ENCODE data around the gene NCOA6.

Gene NCOA6

DNA sequence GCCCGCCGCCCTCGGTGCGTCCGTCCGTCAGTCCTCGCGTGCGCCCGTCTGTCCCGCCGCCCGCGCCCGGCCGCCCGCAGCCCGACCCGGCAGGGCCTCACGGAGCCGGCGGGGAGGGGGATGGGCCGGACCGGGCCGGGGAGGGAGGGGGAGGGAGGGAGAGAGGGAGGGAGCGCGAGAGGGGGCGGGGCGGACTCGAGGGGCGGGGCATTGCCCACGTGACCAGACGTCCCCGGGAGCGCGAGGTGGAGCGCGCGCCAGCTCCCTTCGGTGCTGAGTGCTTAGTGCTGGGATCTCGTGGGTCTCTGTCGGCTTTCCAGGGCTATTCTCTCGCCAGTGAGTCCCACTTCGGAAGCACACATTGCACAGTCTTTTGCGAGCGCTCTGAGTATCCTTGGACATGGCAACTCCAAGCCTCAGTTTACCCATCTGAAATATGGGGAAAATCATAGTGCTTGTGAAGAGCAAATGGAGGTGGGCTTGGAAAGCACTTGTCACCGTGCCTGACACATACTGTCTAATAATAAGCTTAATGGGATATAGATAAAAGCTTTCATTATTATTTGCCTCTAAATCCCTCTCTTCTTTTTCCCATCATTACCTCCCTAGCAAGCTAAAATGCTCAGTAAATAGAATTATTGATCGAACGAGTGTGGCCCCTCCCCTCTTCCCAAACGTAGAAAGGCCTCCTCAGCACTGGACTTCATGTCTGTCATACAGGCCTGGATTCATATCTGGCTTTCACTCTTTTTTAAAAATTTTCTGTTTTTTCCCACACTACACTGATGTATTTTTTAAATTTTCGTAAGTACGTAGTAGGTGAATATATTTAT lies at the start of gene NCOA6:
TSS of gene NCOA6 (minus strand) at position 122 of the 833 bp plus-strand sequence. CDS start 43,296 bp downstream, outside the sequence.
- DNase-seq (ENCODE audit: low read depth), result peak; percentile 81

- DNase-seq (ENCODE audit: low read depth), result peak; percentile 18
Measured at GRCh38 chr20:34874094-34874654, 48.7 kb upstream of the NCOA6 start.

DNA sequence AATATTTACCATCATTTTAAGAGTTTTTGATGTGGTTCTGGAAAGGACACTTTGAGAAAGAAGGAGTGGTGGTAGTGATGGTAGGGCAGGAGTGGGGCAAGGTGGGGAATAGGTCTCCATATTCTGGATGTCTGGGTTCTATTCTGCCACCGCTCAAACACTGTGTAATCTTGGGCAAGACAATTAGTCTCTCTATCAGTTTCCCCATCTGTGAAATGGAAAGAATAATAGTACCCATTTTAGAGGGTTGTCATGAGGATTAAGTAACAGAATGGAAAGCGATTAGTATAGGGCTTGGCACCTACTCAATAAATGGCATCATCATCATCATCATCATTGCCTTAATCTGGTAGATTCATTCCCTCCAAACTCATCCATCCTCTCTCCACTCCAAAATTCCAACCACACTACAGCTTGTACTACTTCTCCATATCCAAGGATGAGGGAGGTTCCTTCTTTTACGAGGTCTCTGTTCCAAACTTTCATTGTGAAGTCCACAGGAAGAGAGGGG lies 48.2 kb upstream of the NCOA6 start:
- DNase-seq (ENCODE audit: low read depth), result no peak

GRCh38 chr20:34872622-34873224 lies 47.3 kb upstream of the NCOA6 start, which contains the start of gene GGT7:
Gene GGT7, minus strand, starts transcription at chr20:34872856. Its CDS starts 41 bp downstream, at chr20:34872815.
- peak; percentile 81 for DNase-seq (ENCODE audit: low read depth)

DNA sequence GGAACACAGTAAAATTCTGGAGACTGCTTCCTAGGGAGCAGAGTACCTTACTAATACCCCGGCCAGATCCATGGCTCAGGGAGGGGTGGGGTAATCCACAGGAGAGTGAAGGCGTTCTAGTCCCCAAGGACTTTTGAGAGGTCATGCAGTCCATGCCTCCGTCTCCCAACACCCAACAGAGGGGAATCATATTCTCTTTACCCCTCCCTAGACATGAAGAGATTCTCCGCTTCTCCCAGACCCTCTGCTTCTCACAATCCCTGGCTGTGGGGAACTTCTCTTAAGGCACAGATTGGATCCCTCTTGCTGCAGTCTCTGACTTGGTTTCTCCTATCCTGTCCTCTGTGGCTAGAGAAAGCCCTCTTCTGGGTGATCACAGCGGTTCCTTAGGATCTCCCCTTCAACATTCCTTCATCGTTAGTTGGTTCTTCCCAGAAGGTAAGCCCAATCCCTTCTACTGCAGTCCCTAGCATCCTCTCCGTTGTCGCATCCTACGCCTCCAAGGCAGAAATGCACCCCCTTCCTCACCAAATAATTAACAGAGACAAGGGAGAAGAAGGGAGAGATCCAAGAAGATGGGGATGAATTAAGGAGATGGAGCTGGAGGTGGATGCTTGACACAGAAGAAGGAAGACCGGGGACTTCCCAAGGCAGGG lies 46.6 kb upstream of the NCOA6 start:
- DNase-seq (ENCODE audit: low read depth), result no peak

GRCh38 chr20:34871320-34871926 lies 46.0 kb upstream of the NCOA6 start:
- no peak for DNase-seq (ENCODE audit: low read depth)

- DNase-seq (ENCODE audit: low read depth), result no peak
Measured at GRCh38 chr20:34864216-34864615, 38.8 kb upstream of the NCOA6 start.

GRCh38 chr20:34863421-34863965 lies 38.0 kb upstream of the NCOA6 start:
- DNase-seq (ENCODE audit: low read depth), result no peak

DNA sequence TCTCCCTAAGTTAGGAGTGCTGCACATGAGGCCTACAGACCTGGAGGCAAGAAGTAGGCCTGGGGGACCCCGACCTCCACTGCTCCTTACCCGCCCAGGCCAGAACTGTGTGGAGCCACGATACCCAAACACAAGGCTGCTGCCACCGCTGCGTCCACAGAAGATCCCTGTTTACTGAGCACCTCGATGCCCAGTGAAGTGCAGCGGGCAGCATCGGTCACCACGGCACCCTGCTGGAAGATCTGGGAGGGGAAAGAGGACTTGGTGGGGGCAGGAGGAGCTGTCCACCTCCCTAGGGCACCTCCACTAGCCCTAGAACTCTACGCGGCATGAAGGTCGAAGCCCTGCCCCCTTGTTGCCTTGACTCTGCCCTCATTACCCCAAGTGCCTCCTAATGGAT lies 37.3 kb upstream of the NCOA6 start:
- no peak for DNase-seq (ENCODE audit: low read depth)

- no peak for DNase-seq (ENCODE audit: low read depth)
Measured at GRCh38 chr20:34861386-34862084, 36.1 kb upstream of the NCOA6 start.

DNA sequence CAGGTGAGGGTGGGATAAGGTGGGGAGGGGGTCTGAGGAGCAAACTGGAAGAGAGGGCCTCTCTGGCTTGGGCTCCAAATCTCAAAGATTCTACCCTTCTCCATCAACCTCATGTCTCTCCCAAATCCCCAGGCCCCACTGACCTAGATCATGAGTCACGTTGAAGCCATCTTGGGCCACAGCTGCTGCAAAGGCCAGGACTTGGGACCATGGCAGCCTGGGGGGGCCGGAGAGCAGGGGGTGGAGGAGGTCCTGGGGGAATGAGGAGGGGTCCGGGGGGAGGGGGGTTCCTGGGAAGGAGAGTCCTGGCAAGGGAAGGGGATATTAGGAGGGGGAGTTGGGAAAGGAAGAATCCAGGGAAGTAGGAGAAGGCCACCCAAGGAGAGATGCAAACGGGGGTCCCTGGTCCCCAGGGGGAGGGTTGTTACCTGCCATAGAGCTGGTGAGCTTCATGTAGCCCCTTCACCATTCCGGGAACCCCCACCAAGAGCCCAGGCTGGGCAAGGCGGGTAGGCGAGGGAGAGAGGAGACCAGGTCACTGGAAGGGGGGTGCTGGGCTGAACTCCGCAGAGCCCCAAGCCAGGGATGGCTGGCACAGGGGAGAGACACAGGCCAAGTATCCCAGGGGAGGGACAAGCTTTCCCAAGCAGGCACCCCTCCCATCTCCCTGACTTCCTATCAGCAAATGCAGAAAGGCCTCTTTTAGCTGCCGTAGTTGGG lies 34.5 kb upstream of the NCOA6 start:
- DNase-seq (ENCODE audit: low read depth), result no peak

DNA sequence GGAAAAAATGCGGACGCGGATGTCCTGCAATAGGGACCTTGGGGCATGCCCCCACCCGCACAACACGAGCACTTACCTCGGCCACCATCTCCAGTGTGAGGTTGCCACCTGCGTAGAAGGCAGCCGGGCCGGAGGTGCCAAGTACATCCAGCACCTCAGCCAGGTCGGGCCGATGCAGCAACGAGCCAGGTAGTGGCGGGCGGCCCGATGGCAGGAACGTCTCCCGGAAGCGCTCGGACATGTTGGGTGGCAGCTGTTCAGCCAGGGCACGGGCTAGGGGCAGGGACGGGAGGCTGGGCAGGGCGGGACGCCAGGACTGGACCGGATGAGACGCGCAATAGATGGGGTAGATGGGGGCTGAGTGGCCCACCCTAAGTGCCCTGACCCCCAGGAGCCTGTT lies 33.9 kb upstream of the NCOA6 start:
- DNase-seq (ENCODE audit: low read depth), result no peak

- no peak for DNase-seq (ENCODE audit: low read depth)
Measured at GRCh38 chr20:34852298-34852697, 26.8 kb upstream of the NCOA6 start.

- DNase-seq (ENCODE audit: low read depth), result no peak
Measured at GRCh38 chr20:34850969-34851368, 25.5 kb upstream of the NCOA6 start.

- DNase-seq (ENCODE audit: low read depth), result no peak
Measured at GRCh38 chr20:34849778-34850177, 24.3 kb upstream of the NCOA6 start.

GRCh38 chr20:34848597-34848996 lies 23.1 kb upstream of the NCOA6 start:
- DNase-seq (ENCODE audit: low read depth), result no peak

- no peak for DNase-seq (ENCODE audit: low read depth)
Measured at GRCh38 chr20:34843421-34843820, 18.0 kb upstream of the NCOA6 start.

- DNase-seq (ENCODE audit: low read depth), result no peak
Measured at GRCh38 chr20:34842143-34842542, 16.7 kb upstream of the NCOA6 start.

- DNase-seq (ENCODE audit: low read depth), result no peak
Measured at GRCh38 chr20:34834459-34834893, 9.0 kb upstream of the NCOA6 start.

DNA sequence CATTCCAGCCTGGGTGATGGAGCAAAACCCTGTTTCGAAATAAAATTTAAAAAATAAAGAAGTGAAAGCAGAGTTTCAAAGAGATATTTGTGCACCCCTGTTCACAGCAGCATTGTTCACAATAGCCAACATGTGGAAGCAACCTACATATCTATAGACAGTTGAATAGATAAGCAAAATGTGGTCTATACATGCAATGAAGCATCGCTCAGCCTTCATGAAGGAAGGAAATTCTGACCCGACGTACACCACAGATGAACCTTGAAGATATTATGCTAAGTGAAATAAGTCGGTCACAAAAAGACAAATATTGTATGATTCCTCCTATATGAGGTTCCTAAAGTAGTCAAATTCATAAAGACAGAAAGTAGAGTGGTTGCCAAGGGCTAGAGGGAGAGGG lies 6.5 kb upstream of the NCOA6 start:
- no peak for DNase-seq (ENCODE audit: low read depth)

All from stimulated activated CD8-positive, alpha-beta memory T cell treated with anti-CD3 and anti-CD28 coated beads, Interleukin-4, amount 100 ng/mL, for 24 hours (primary cell).